HG03575 (cell line): ENCODE data around the gene PDE12.
A peak's percentile ranks its signal among the peaks of the same experiment; 100 is the strongest.
"Not testable (repeated sequence)": the region's sequence is repeated elsewhere in the genome, so short reads cannot be mapped to it uniquely, and the experiment has no call there.

ENCODE experiments used
- ATAC-seq: cut with Tn5 transposase; IDR thresholded peaks from one replicate; pipeline ENCODE4 v1.9.1; 2021; ENCODE audit not compliant: unreplicated experiment, insufficient number of reproducible peaks, low FRiP score; ENCODE audit errors: extremely low read depth

PDE12 gene

DNA sequence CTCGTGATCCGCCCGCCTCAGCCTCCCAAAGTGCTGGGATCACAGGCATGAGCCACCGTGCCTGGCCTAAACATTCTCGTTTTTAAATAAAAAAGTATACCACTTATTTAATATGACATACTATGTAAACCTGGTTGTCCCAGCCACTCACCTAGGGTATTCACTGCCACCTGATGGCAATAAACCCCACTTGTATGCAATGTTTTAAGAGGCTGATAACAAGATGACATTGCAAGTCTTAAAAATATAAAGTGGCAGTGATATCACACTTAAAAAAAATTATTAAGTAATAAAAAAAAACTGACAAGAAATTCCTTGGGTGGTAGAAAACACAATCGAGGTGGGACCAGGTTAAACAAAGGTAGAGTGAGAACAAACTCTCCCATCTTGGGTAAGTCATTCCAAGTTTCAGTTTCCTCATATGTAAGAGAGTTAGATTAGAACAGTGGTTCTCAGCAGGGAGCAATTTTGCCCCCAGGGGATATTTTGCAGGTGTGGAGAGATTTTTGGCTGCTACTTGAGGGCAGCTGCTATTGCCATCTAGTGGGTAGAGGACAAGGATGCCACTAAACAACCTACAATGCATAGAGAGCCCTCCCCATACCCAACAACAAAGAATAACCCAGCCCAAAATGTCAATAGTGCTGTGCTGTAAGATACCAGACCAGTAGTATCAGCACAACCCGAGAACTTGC is 26.5 kb downstream of the PDE12 start:
- no peak for ATAC-seq

DNA sequence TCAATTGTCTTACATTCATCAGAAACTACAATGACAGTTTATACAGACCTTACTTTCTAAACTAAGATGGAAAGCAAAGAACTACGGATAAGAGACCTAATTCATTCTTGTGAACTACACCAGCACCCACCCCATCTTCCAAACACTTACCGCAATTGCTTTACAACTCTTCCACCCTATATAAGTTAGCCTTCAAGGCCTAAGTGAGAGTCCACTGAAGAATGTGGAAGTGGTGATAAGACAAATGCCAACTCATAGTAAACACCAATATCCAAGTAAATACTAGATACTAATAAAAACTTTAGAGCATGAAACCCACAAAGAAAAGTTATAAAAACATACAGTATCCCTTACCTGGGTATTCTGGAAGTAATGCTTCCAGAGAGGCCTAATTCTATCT is 27.5 kb downstream of the PDE12 start:
- ATAC-seq, result no peak

DNA sequence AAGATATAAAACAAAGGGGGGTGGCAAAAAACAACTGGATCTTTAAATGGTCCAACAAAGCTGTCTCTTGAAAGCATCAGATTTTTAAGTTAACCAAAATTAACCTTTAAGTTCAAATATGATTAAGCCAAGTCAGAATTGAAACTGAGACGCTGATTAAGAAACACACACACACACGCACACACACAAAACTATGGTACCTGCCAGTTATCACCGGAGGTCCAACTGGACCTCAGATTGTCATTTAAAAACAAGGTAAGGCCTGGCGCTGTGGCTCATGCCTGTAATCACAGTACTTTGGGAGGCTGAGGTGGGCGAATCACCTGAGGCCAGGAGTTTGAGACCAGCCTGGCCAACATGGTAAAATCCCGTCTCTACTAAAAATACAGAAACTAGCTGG is 30.7 kb downstream of the PDE12 start:
- ATAC-seq, result no peak

DNA sequence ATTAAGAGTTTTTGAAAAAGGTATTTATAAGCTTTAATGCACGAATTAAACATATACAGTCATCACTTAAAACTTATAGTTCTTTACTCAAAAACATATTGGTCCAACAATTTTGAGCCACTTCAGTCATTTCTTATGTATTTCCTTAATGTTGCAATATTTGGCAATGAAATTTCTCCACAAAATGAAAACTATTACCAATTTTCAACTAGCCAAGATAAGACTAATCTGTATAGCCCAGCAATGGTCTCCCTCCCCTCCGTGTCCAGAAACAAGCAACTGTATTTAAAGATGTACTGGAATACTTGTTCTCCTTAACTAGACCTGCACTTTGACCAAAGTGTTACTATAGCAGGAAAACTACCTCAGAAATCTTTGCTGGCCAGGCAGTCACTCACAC is 31.8 kb downstream of the PDE12 start:
- ATAC-seq, result no peak

DNA sequence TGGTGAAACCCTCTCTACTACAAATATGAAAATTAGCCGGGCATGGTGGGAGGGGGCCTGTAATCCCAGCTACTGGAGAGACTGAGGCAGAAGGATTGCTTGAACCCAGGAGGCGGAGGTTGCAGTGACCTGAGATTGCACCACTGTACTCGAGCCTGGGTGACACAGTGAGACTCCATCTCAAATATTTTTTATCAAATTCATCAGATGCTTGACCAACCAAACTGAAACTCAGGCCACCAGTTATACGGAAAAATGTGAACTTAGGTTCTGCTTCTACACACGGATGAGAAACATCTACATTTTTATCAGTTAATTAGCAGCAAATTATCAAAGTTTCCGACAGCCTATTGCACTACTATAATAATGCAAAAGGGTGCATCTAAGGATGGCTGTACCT is 36.2 kb downstream of the PDE12 start:
- ATAC-seq, result no peak

DNA sequence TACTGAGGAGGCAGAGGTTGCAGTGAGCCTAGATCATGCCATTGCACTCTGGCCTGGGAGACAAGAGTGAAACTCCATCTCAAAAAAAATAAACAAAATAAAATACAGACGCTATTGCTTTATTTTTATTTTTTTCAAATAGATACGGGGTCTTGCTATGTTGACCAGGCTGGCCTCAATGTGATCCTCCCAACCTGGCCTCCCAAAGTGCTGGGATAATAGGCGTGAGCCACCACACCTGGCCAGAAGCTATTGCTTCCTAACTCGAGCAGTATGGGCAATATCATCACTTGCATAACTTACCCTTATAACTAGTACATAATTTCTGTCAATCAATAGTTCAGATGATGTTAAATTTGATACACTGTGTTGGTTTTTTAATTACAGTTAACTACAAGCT is 38.1 kb downstream of the PDE12 start:
- ATAC-seq, result no peak

DNA sequence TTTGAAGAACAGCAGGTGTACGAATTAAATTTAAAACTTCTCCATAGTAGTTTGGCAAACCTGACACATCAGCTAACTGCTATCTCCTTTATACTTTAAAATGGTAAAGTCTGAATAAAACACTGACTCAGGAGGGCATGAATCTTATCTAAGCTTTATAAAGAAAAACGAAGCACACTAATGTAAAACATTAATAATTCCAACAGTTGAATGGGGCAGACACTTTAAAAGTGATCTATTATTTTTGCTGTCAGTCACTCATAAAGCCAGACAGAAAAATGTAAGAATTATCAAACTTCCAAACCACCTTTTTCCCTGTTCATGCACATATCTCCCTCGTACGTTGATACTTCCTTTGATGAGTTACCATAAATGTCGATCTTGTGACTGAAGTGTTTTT is 38.5 kb downstream of the PDE12 start:
- ATAC-seq, result no peak

DNA sequence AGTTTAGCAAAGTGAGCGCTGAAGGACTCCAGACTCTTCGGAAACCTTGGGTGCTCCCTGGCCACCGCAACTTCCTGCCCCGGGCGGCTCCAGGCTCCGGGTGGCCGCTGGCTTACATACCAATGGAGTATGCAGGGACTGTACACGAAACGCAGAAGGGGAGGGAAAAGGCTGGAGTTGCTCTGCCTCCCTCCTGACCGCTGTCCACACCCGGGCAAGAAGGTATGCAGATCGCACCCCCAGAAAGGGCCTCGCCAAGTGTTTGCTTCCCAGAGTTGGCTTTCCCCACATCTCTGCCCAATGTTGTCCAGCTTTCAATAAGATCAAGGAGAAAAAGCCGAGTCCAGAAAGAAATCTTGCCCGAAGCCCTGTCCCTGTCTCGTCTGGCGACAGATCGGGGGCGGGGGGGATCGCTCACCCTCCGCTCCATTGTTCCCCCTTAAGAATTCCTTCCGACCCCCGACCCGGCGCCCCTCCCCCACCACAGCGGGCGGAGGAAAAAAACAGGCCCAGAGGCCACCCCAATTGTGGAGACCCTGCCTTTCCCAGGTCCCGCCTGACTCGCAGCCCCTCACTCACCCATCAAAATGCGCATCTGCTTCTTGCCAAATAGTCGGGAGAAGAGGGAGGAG is 40.5 kb downstream of the PDE12 start:
- ATAC-seq, result no peak

DNA sequence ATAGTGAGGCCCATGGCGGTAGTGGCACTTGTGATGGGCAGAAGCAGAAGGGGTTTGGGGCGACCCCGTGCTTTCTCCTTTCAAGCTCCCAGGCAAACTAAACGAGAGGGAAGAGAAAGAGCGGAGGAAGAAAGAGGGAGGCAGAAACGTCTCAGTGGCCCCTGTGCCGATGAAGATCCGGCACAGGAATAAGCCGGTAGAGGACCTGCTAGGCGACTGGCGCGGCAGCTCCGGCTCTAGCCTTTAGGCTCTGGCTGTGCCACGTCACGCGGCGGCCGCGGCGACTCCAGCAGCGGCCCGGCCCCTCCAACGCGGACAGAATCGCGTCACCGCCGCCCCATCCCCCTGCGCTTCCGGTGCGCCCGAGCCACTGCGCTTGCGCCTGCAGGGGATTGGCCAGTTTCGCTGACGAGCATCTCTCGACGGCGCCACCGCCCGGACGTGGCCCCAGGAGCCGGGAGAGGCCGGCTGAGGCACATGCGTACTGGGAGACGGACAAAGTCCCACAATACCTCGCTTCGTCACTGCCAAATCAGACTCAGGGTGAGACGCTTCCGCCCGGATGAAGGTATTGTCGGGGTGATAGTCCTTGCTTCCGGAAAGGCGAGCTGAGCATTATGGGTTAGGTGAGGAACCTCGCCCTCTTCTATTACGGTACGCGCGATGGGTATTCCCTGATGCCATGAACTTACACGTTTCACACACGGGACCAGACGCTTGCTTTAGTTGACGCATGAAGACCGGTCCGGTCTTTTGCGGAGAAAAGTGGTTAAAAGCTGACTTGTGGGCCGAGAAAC is 41.3 kb downstream of the PDE12 start, which contains the start of gene ARF4:
ARF4 (minus strand) TSS at position 218 of the 797 bp plus-strand sequence; CDS start at position 14, 204 bp downstream.
- ATAC-seq, result peak; percentile 92

DNA sequence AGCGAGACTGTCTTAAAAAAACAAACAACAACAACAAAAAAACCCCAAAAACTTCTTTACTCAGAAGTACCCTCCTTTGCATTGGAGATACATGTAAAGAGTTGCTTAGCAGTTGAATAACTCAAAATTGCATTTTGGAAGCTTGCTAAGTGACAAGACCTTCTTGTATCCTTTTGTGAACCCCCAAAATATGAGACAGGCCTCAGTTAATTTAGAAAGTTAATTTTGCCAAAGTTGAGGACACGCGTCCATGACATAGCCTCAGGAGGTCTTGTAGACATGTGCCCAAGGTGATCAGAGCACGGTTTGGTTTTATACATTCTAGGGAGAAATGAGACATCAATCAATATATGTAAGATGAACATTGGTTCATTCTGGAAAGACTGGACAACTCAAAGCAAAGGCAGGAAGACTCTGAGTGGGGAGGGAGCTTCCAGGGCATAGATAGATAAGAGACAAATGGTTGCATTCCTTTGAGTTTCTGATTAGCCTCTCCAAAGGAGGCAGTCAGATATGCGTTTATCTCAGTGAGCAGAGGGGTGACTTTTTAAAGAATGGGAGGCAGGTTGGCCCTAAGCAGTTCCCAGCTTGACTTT is 42.8 kb downstream of the PDE12 start:
- no peak for ATAC-seq

DNA sequence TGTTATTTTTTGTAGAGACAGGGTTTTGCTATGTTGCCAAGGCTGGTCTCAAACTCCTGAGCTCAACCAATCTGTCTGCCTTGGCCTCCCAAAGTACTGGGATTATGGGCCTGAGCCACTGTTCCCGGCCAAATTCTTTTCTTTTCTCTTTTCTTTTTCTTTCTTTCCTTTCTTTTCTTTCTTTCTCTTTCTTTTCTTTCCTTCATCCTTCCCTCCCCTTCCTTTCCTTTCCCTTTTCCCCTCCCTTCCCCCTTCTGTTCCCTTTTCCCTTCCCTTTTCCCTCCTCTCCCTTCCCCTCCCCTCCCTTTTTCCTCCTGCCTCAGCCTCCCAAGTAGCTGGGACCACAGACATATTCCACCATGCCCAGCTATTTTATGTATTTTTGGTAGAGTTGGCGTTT is 44.1 kb downstream of the PDE12 start:
- no peak for ATAC-seq

DNA sequence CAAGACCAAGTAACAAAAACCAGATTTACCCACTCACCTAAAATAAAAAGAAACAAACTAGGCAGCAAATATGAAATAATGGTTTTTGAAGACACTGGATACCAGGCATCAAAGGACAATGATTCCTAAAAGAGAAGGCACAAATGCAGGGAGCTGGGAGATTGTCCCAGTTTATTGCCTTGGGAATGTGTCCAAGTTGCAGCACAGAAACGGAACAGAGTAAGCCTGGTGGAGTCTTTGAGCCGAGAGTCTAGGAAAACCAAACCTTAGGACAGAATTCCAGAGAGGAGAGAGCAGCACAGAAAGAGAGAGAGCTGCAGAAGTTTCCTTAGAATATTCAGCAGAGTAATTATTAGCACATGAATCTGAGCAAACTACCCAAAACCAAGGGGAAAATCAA is 48.9 kb downstream of the PDE12 start:
- ATAC-seq, result no peak

DNA sequence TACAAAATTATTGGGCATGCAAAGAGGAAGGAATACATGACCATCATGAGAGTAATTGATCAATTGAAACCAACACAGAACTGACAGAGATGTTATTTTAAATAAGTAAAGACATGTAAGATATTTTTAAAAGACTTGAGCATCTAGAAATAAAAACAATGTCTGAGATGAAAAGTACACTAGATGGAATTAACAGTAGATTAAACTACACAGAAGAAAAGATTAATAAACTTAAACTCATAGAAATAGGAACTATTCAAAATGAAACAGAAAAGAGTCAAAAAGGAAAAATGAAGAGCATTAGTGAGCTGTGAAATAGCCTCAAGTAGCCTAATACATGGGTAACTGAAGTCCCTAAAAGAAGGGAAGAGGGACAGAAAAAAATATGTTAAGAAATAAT is 49.6 kb downstream of the PDE12 start:
- no peak for ATAC-seq

DNA sequence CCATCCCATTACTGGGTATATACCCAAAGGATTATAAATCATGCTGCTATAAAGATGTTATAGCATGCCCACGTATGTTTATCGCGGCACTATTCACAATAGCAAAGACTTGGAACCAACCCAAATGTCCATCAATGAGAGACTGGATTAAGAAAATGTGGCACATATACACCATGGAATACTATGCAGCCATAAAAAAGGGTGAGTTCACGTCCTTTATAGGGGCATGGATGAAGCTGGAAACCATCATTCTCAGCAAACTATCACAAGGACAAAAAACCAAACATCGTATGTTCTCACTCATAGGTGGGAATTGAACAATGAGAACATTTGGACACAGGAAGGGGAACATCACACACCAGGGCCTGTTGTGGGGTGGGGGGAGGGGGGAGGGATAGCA is 55.8 kb downstream of the PDE12 start:
- not testable (repeated sequence) for ATAC-seq

DNA sequence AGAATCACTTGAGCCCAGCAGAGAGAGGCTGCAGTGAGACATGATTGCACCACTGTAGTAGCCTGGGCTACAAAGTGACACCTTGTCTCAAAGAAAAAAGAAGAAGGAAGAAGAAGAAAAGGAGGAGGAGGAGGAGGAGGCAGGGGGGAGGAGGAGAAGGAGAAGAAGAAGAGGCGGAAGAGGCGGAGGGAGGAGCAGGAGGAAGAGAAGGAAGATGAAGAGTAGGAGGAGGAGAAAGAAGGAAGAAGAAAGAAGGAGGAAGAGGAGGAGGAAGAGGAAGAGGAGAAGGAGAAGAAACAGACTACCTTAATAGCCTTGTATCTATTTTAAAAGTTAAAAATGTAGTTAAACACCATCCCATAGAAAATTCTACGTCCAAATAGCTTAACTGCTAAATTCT is 60.2 kb downstream of the PDE12 start:
- ATAC-seq, result no peak
